SKM-1 (cell line): ENCODE results near the gene OXSM.
A peak's percentile ranks its signal among the peaks of the same experiment; 100 is the strongest.

ENCODE experiments used
- DNase-seq: peaks from one replicate; lab custom pipeline; 2025; ENCODE audit not compliant: unreplicated experiment; lab: John Stamatoyannopoulos, UW

Gene OXSM

GRCh38 chr3:25803833-25804232 lies 13.9 kb downstream of the OXSM start:
- DNase-seq = no peak

DNA sequence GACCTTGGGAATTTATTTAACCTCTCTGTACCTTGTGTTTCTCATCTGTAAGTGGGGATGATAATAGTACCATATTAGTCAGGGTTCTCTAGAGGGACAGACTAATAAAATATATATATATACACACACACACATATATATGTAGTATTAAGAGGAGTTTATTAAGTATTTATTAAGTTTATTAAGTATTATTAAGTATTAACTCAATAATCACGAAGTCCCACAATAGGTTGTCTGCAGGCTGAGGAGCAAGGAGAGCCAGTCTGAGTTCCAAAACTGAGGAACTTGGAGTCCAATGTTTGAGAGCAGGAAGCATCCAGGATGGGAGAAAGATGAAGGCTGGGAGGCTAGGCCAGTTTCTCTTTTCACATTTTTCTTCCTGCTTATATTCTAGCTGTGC lies 14.8 kb downstream of the OXSM start:
- DNase-seq = no peak

- no peak for DNase-seq
Measured at GRCh38 chr3:25812644-25813043, 22.8 kb downstream of the OXSM start.

DNA sequence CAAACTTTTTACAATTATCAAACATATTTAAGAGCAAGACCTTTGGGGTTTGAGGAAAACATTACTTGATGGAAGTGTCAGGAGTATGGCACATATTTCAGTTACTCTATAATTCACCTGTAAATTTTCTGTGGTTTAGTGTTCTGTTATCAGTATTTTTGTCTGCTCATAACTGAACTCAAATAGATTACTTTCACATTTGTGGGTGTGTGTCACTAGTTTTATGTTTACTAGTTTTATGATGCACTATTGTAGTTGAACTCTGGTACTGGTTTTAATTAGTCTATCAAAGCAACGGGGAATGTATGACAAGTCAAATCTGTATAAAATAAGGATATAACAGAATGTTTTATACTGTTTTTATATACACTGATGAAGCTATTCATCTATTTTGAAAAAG lies 27.2 kb downstream of the OXSM start:
- DNase-seq = no peak

DNA sequence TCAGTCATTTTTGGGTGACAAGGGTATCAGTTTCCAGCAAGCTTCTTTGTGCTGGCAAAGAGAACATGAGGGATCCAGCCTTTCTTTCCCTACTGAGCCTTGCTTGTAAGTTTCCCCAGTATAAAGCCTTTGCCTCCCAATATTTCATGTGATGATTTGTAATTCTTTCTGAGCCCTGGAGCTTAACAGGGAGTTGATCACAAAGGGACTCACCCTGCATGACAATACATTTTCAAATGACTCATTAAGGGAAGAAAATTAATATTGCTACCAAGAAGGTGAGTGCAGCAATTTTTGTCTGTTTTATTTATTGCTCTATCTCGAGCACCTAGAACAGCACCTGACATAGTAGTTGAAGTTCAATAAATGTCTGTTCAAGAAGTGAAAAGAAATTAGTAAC lies 27.7 kb downstream of the OXSM start:
- DNase-seq = no peak

DNA sequence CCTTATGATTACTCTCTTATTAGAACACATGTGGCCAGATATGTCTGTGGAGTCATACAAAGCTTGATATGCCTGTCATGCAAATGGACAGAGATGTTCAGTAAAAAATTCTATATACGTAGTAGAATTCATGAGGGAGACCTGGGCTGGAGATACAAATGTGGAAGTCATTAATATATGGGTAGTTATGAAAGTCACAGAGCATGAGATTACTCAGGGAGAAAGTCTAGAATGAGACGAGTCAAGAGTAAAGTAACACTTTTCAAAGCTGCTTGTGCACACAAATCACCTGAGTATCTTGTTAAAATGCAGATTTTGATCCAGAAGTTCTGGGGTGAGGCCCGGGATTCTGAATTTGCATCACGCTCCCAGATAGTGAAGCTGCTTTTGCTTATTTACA lies 28.4 kb downstream of the OXSM start:
- DNase-seq = no peak

GRCh38 chr3:25820366-25820765 lies 30.5 kb downstream of the OXSM start:
- DNase-seq = no peak

DNA sequence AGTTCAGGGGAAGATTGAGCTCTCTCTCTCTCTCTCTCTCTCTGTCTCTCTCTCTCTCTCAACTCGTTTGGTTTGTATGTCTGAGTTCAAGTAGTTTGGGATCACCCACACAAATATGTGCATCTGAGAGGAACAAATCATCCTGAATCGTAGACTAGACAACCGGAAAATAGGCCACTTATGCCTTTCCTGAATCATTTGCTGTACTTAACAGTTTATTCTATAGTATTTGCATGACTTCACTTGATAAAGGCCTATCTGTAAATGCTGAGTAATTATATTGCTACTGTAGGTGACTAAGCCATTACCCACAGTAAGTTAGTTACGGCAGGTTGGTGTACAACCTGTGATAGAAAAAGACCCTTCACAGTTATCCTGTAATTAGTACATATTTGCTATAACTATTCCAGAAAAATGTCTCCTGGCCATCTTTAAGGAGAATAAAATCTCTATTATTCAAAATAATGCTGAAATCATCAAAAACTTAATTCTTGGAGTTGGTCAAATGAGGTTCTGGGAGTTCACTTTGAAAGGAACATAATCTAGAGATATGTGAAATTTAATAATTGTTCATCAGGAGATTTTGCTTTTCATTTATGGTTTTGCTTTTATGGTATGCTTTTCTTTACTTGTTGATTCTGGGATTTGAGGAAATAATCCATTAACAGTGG lies 31.1 kb downstream of the OXSM start:
- DNase-seq = no peak

- DNase-seq = no peak
Measured at GRCh38 chr3:25821746-25822573, 32.1 kb downstream of the OXSM start.

DNA sequence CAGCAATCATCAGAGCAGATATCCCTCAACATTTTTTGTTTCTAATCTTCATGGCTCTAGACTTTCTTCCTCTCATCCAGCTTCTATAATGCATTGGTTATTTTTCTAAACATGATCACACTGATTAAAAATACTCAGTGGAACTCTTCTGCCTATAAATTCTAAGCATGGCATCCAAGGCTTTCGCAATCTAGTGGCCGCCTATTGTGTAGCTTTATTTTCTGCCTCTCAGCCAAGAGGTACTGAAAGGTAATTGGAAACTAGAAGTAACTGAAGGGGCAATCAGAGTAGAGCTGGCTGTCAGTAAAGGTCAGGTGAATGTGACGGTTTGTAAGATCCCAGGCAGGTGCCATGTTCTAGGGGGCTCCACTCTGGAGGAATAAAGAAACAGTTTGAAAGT lies 33.4 kb downstream of the OXSM start:
- no peak for DNase-seq

GRCh38 chr3:25826510-25826909 lies 36.6 kb downstream of the OXSM start:
- DNase-seq = no peak

DNA sequence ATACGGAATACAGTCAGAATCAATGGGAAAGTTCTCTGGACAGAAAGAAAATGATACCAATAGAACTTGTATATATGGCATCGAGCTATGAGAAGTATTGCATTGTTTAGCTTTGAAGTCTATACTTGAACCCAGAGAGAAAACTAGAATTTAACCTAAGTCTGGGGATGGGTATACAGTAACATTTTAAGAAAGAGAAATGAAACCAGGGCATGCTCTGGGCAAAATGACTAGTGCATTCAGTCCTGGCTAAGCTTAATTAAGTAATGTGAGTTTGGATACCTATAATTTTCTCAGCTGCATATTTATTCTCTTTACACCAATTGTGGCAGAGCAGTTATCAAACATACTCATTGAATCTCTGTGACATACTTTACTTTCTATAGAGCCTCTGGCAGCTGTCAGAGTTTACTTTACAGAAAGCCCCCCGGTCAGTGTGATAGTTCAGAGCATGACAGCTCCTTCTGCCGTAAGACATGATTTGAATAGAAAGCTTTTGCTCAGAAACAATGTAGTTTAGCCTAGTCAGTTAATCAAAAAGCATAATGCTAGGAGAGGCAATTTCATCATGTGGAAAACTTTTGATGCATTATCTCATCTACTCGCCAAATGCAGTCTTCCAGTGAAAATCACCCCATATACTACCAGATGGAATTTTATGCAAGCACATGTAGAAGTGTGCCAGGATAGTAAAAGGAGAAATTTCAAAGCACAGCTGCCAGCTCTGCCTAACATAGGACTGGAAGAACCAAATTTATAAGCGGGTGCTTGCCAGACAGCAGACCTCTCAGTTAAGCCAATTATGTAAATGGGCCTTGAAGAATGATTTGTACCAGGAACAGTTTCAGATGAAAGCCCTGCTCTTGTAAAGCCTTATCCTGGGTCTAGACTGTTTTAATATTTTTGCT lies 40.7 kb downstream of the OXSM start:
- DNase-seq = no peak

DNA sequence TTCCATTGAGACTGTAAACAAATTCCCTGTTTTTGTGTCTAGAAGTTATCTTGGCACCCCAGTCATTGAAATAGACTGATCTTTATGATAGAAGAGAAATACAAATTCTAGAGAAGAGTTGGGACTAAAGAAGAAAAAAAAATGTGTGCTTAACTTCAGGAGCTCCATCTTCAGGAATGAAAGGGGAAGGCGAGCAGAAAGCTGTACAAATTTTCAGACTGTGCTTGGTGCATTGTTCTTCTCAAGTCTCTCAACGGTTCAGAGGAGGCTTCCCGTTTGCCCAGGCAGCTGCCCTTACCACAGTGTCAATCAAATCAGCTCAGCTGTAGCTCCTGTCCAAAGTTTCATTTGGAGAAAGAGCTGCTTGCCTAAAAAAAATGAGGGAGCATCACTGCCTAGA lies 41.7 kb downstream of the OXSM start:
- DNase-seq = peak; percentile 9

GRCh38 chr3:25834346-25834745 lies 44.5 kb downstream of the OXSM start:
- no peak for DNase-seq

DNA sequence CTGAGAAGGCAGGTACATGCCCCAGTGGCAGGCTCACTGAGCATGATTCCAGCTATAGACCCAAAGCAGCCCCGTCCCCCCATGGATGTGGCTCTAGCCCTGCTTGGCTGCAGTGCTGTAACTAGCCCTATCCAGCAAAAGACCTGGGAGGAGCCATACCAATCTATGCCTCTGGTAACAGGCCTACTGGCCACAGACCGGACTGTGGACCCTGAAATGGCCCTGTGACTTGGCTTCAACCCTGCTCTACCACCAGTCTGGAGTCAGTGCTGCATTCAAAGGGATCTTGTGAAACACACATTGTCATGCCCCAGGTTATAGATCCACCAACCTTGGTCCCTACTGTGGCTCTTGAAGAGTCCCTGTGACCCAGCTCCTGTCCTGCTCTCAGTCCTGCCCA lies 46.7 kb downstream of the OXSM start:
- DNase-seq = no peak

GRCh38 chr3:25837038-25837437 lies 47.1 kb downstream of the OXSM start:
- no peak for DNase-seq

- DNase-seq = no peak
Measured at GRCh38 chr3:25840099-25840498, 50.2 kb downstream of the OXSM start.

DNA sequence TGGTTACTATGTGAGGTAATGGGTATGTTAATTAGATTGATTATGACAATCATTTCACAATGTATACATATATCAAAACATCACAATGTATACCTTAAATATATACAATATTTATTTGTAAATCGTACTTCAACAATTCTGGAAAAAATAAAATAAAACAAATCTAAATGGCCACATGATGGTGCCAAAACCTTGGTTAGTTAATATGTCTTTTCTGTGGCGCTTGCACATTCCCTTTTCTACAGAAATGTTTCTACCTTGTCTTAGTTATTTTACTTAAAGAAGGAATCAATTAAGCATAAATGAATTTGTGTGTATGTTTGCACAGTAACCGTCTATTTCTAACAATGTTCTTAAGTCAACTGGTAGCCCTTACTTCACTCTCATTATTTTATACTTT lies 53.4 kb downstream of the OXSM start:
- DNase-seq = no peak
